ENCODE measurements around the gene CBX4.

CBX4 gene

DNA sequence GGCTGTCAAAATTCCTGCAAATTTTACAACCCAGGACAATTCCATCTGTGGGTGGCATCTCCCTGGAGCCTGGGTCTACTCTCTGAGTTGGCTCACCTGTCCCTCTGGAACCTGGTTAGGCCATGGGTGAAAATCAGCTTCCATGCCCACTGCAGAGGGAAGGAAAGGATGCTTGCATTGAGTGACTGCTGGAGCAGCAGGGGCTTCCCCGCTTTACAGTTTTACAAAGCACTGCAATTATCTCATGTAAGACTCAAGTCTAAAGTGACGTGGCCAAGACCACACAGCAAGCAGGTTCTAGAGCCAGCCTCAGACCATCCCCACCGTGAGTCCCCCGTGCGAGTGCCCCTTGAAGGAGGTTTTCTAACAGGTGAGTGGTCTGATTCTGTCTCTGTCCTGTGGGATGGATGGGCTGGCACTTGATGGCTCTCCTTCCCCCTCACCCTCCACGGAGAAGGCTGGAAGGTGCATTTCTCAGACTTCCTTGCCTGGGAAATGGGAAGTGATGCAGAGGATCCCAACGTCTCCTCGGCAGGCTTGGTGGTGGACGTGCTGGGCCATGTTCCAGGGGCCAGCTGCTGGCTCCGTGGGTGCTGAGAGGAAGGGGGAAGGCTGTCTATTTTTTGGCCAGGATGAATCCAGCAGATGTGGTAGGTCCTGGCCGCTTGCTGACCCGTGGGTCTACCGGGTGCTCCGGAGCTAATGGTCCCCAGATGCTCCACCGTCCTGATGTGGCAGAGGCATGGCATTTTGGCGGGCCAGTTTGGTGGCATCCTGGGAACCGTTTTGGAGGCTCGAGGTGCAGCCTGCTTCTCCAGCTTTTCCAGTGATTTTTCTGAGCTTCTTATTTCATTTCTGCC, 26.3 kb upstream of the CBX4 start:
- Histone ChIP-seq H3K4me2 (ENCODE audit: low read length) (no peak overlapping the region), H2AFZ (no peak overlapping the region), H3K36me3 (ENCODE audit: control insufficient read depth, insufficient read depth, low read length) (no peaks in the 10 kb centered on the region), H3K9me3 (ENCODE audit: control insufficient read depth, low read length) (no peaks in the 10 kb centered on the region), H3K9ac (no peak overlapping the region), H3K79me2 (no peaks in the 10 kb centered on the region), H3K4me1 (no peaks in the 10 kb centered on the region), H3K27ac (no peak overlapping the region), H3K27me3 (ENCODE audit: control insufficient read depth, insufficient read depth, low read length) (no peaks in the 10 kb centered on the region), H3K4me3 (ENCODE audit: low read depth, low read length) (no peak overlapping the region)
- TF ChIP-seq, protein P1, sequence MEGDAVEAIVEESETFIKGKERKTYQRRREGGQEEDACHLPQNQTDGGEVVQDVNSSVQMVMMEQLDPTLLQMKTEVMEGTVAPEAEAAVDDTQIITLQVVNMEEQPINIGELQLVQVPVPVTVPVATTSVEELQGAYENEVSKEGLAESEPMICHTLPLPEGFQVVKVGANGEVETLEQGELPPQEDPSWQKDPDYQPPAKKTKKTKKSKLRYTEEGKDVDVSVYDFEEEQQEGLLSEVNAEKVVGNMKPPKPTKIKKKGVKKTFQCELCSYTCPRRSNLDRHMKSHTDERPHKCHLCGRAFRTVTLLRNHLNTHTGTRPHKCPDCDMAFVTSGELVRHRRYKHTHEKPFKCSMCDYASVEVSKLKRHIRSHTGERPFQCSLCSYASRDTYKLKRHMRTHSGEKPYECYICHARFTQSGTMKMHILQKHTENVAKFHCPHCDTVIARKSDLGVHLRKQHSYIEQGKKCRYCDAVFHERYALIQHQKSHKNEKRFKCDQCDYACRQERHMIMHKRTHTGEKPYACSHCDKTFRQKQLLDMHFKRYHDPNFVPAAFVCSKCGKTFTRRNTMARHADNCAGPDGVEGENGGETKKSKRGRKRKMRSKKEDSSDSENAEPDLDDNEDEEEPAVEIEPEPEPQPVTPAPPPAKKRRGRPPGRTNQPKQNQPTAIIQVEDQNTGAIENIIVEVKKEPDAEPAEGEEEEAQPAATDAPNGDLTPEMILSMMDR (IDR thresholded peaks at IDR 0.05) = no peak

DNA sequence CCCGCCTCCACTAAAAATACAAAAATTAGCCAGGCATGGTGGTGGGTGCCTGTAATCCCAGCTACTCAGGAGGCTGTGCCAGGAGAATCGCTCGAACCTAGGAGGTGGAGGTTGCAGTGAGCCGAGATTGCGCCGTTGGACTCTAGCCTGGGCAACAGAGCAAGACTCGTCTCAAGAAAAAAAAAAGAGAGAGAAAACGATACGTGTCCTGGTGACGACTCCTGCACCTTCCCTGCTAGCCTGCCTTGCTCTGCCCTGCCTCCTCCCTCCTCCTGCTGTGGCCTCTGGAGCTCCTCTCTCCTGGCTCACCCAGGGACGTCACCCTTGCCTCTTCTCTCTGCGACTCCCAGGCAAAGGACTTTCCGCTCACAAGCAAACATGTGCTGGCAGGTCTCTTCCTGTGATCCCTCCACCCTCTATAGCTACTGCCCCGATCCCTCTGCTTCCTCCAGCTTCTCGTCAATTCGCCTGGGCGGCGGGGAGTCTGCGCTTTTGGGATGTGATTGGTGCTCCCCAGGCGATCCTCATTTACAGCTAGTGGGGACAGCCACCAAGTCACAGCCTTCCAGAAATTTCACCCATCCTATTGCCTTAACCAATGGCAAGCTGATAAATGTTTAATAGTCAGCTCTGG, 25.5 kb upstream of the CBX4 start:
- TF ChIP-seq, protein P1 (IDR thresholded peaks at IDR 0.05) = no peak

GRCh38 chr17:79864147-79864546, 24.9 kb upstream of the CBX4 start:
- Histone ChIP-seq H3K4me3 (ENCODE audit: low read depth, low read length) (no peak overlapping the region), H3K79me2 (no peaks in the 10 kb centered on the region), H3K9me3 (ENCODE audit: control insufficient read depth, low read length) (no peaks in the 10 kb centered on the region), H2AFZ (no peak overlapping the region), H3K4me1 (no peaks in the 10 kb centered on the region), H3K27me3 (ENCODE audit: control insufficient read depth, insufficient read depth, low read length) (no peaks in the 10 kb centered on the region), H3K9ac (no peak overlapping the region), H3K4me2 (ENCODE audit: low read length) (no peak overlapping the region), H3K27ac (no peak overlapping the region), H3K36me3 (ENCODE audit: control insufficient read depth, insufficient read depth, low read length) (no peaks in the 10 kb centered on the region)
- TF ChIP-seq, protein P1 (IDR thresholded peaks at IDR 0.05) = no peak

More for the DNA sequence above, 25.5 kb upstream of the CBX4 start:
- no peak overlapping the region for H3K9ac ChIP-seq
- H3K4me2 ChIP-seq (ENCODE audit: low read length) = no peak overlapping the region
- no peak overlapping the region for H2AFZ ChIP-seq
- no peak overlapping the region for H3K4me3 ChIP-seq (ENCODE audit: low read depth, low read length)
- no peaks in the 10 kb centered on the region for H3K4me1 ChIP-seq
- H3K79me2 ChIP-seq = no peaks in the 10 kb centered on the region
- no peaks in the 10 kb centered on the region for H3K36me3 ChIP-seq (ENCODE audit: control insufficient read depth, insufficient read depth, low read length)
- H3K27me3 ChIP-seq (ENCODE audit: control insufficient read depth, insufficient read depth, low read length) = no peaks in the 10 kb centered on the region
- H3K27ac ChIP-seq = no peak overlapping the region
- H3K9me3 ChIP-seq (ENCODE audit: control insufficient read depth, low read length) = no peaks in the 10 kb centered on the region

- Histone ChIP-seq H3K4me2 (ENCODE audit: low read length) (no peak overlapping the region), H3K27ac (no peak overlapping the region), H3K9me3 (ENCODE audit: control insufficient read depth, low read length) (no peaks in the 10 kb centered on the region), H3K4me1 (no peaks in the 10 kb centered on the region), H3K79me2 (no peaks in the 10 kb centered on the region), H3K27me3 (ENCODE audit: control insufficient read depth, insufficient read depth, low read length) (no peaks in the 10 kb centered on the region), H2AFZ (no peak overlapping the region), H3K9ac (no peak overlapping the region), H3K36me3 (ENCODE audit: control insufficient read depth, insufficient read depth, low read length) (no peaks in the 10 kb centered on the region), H3K4me3 (ENCODE audit: low read depth, low read length) (no peak overlapping the region)
- TF ChIP-seq, protein P1 (IDR thresholded peaks at IDR 0.05) = no peak
Measured at GRCh38 chr17:79862771-79863440, 23.7 kb upstream of the CBX4 start.
